ENCODE data around the gene HECW1.
"Not testable (repeated sequence)": the region's sequence is repeated elsewhere in the genome, so short reads cannot be mapped to it uniquely, and the experiment has no call there.

HECW1 gene

GRCh38 chr7:43112941-43113621 lies 634 bp downstream of the HECW1 start:
- no peak for DNase-seq

- no peak for DNase-seq
Measured at GRCh38 chr7:43113622-43114457, 1.4 kb downstream of the HECW1 start.

- DNase-seq: no peak
Measured at GRCh38 chr7:43114458-43114780, 2.0 kb downstream of the HECW1 start.

GRCh38 chr7:43116451-43116850 lies 4.0 kb downstream of the HECW1 start:
- no peak for DNase-seq

GRCh38 chr7:43117095-43117494 lies 4.6 kb downstream of the HECW1 start:
- no peak for DNase-seq

GRCh38 chr7:43117861-43118260 lies 5.4 kb downstream of the HECW1 start:
- no peak for DNase-seq

- DNase-seq: no peak
Measured at GRCh38 chr7:43118313-43118712, 5.9 kb downstream of the HECW1 start.

- DNase-seq: no peak
Measured at GRCh38 chr7:43119371-43120075, 7.1 kb downstream of the HECW1 start.

GRCh38 chr7:43121973-43122372 lies 9.5 kb downstream of the HECW1 start:
- no peak for DNase-seq

GRCh38 chr7:43123457-43123856 lies 11.0 kb downstream of the HECW1 start:
- DNase-seq: no peak

- no peak for DNase-seq
Measured at GRCh38 chr7:43124388-43124787, 11.9 kb downstream of the HECW1 start.

- DNase-seq: no peak
Measured at GRCh38 chr7:43130347-43130746, 17.9 kb downstream of the HECW1 start.

GRCh38 chr7:43135129-43135528 lies 22.7 kb downstream of the HECW1 start:
- no peak for DNase-seq

- DNase-seq: no peak
Measured at GRCh38 chr7:43136064-43136463, 23.6 kb downstream of the HECW1 start.

- DNase-seq: not testable (repeated sequence)
Measured at GRCh38 chr7:43137121-43137744, 24.8 kb downstream of the HECW1 start.

- DNase-seq: no peak
Measured at GRCh38 chr7:43137811-43138210, 25.4 kb downstream of the HECW1 start.

- no peak for DNase-seq
Measured at GRCh38 chr7:43138710-43139109, 26.3 kb downstream of the HECW1 start.

- no peak for DNase-seq
Measured at GRCh38 chr7:43139137-43139536, 26.7 kb downstream of the HECW1 start.

GRCh38 chr7:43140186-43140585 lies 27.7 kb downstream of the HECW1 start:
- no peak for DNase-seq

GRCh38 chr7:43141091-43141490 lies 28.6 kb downstream of the HECW1 start:
- DNase-seq: no peak

- DNase-seq: no peak
Measured at GRCh38 chr7:43142703-43143102, 30.3 kb downstream of the HECW1 start.

- no peak for DNase-seq
Measured at GRCh38 chr7:43143918-43144589, 31.6 kb downstream of the HECW1 start.
